Colon (tissue), 2 donors: ENCODE measurements around the gene MORN1.

ENCODE experiments used
- FAIRE-seq: peaks from 2 replicates; lab custom pipeline; 2012; peaks lifted over from hg19 to GRCh38; lab: Jason Lieb, UNC
- donor health status: control.
- donor health status: control.

MORN1 gene

GRCh38 chr1:2317230-2318065, 73.9 kb downstream of the MORN1 start:
- no peak for FAIRE-seq

GRCh38 chr1:2316451-2316961, 74.8 kb downstream of the MORN1 start:
- FAIRE-seq, result no peak

GRCh38 chr1:2315674-2316450, 75.5 kb downstream of the MORN1 start:
- no peak for FAIRE-seq

DNA sequence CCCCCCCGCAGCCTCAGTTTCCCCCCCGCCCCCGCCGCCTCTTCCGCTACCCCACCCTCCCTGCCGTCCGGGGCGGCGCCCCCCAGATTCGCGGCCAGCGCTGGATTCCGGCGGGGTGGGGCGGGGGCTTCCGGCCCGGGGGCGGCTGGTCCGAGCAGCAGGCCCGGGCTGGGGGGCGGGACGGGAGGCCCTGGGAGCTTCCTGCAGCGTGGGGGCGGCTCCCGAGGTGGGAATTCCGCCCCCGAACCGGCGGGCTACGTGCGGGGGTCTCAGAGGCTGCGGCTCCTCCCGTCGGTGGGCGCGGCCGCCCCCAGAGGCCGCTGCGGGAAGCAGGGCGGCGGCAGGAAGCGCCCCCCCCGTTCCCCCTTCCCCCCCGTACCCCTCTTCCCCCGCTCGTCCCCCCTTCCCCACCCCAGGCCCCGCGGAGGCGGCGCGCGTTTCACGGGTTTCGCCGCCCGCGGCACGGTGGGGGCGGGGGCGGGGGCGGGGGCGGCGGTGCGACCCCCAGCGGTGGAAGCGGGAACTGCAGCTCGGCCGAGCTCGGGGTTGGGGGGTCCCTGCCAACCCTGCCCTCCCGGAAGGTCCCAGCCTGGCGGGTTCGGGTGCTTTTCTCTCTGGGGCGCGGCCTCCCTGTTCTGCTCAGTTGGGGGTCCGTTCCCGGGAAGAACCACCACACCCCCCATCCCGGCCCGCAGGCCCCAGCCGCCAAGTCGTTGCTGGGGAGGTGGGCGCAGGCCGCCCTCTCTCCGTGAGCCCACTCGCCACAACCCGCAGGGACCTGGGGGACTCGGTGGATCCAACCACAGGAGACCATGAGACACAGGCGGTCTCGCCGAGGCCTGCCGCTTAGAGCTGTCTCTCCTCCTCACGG, 76.3 kb downstream of the MORN1 start:
- no peak for FAIRE-seq

DNA sequence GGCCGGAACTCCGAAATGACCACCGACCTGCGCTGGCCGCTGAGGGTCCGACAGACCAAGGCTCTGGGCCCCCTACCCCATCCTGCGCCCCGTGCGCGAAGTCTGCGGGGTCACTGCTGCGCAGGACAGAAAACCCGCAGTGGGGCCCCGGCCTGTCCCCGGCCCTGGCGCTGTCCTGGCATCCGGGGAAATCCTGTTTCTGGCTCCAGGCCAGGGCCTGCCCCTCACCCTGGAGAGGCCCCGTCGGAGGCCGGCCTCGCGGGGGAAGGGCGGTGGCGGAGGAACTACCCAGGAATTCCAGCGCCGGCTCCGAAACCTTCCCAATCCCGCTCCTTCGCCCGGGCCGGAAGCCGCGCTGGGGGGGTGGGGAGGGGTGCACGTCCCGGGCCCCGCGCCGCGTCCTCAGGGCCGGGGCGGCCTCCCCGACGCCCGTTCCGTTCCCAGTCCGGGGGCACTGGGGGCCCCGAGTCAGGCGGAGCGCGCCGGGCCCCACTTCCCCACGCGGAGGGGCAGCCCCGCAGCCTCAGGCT, 77.0 kb downstream of the MORN1 start:
- FAIRE-seq, result no peak

- no peak for FAIRE-seq
These were observed 77.6 kb downstream of the MORN1 start for GRCh38 chr1:2313651-2314261.

DNA sequence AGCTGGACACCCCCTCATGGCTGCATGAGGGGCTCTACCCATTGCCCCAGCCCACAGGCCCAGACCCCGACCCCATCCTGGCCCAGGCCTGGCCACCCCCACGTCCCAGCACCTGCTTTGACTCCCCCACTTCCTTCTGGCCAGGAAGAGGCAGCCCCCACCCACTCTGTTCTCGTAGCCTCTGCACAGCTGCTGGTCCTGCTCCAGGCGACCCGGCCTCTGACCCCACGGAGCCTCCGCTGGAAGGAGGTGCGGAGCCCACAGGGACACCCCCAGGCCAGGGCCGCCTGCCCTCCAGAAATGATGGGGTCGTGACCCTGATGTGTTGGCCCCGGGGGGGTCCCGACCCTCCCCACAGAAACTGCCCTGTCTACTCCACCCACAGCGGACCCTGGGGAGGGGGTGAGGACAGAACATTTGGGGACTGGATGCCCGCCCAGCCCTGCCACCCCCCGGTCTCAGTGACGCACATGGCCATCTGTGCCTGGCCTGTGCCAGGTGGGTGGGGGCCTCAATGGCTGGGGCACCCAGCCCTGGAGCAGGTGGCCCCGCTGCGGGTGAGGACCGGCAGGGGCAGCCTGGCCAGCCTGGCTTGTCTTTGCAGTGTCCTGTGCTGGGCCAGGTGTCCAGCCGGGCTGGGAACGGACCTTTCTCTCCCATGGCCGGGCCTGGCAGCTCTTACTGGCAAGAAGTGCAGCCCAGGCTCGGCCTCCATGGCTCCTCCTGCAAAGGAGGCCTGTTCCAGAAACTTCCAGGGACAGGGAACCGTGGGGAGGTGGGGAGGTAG, 78.6 kb downstream of the MORN1 start:
- FAIRE-seq, result no peak

GRCh38 chr1:2312160-2312514, 79.2 kb downstream of the MORN1 start:
- FAIRE-seq, result no peak

GRCh38 chr1:2311184-2312032, 79.9 kb downstream of the MORN1 start:
- no peak for FAIRE-seq

DNA sequence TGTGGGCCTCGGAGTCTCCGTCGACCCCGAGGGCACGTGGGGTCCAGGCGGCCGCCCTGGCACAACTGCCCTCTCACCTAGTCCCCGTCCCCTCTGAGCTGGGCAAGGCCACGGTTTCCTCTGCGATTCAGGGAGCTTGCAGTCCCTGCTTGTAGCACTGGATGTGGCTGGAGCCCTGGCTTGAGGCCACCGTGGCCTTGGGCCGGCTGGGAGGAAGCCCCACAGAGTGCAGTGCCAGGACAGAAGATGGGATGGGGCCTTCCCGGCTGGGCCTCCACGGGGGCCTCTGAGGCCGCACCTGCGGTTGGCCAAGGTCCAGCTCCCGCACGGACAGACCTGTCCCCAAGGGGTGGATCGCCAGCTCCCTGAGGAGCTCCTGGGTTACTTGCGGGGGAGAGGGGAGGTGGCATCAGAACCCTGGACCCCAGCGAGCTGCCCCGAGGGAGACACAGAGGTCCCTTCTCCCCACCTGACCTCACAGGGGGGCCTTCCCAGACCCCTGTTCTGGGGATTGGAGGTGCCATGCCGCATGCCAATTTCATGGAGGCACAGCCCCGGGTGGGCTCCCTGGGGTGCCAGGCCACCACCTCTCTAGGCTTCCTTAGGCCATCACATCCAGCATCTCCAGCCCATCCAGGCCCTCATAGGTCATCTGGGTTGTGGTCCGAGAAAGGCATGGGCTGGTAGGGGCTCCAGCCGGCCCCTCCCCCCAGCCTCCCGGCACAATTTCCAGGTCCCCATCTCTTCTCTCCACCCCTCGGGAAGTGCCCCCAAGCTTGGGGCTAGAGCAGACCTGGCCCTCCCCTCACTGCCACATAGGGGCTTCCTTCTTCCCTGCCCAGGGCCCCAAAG, 80.8 kb downstream of the MORN1 start:
- no peak for FAIRE-seq

DNA sequence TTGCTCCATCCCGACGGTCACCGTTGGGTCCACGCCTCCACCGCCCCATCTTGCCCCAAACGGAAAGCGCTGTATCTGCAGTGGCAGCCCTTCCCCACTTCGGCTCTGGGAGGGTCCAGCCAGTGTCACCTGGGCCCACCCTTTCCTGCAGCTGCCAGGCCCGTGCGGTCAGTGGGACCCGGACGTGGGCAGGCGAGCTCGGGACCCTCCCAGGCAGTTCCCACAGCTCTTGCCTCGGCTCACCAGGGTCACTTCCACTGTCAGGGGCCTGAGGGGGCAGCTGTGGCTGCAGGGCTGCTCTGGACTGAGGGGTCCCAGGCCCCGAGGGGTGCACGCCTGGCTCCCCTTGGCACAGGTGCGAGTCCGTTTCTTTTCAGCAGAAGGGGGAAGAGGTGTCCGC, 82.5 kb downstream of the MORN1 start:
- no peak for FAIRE-seq

DNA sequence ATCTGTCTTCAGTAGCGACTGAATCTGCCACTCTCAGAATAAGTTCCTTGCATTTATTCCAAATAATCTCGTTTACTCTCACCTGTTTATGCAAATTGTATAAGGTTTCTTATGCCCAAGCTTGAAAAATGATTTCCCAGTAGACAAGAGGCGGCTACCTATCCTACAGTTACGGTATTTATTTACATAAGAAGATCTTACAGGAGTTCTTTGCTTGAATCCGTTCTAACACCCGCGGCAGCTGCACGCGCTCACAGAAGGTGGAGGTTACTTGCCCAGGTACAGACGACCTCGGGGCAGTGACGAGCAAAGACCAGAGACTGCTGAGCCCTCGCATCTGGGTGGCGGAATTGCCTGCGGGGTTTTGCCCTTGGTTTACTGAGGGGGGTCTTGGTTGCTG, 83.4 kb downstream of the MORN1 start:
- FAIRE-seq, result no peak

GRCh38 chr1:2307064-2307605, 84.2 kb downstream of the MORN1 start:
- no peak for FAIRE-seq

DNA sequence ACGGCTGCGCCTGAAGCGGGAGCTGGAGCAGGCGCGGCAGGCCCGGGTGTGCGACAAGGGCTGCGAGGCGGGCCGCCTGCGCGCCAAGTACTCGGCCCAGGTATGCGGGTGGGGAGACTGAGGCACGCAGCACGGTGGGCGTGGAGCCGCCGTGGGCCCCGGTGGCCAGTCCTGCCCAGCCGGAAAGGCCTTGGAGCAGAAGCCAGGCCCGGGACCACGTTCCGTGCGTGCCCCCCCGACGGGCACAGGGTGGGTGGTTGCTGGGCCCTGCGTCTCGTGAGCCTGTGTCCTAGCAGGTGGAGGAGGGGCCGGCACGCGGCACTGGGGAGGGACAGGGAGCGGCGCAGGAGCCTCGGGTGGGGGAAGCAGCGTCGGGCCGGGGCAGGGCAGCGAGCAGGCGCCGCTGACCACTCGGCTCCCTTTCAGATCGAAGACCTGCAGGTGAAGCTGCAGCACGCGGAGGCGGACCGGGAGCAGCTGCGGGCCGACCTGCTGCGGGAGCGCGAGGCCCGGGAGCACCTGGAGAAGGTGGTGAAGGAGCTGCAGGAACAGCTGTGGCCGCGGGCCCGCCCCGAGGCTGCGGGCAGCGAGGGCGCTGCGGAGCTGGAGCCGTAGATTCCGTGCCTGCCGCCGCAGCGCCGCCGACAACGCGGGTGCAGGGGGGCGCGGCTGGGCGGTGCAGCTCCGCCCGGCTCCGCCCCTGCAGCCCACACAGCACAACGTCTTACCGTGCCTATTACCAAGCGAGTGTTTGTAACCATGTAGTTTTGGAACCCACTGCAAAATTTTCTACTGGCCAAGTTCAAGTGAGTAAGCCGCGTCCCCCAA, 85.0 kb downstream of the MORN1 start:
- no peak for FAIRE-seq

DNA sequence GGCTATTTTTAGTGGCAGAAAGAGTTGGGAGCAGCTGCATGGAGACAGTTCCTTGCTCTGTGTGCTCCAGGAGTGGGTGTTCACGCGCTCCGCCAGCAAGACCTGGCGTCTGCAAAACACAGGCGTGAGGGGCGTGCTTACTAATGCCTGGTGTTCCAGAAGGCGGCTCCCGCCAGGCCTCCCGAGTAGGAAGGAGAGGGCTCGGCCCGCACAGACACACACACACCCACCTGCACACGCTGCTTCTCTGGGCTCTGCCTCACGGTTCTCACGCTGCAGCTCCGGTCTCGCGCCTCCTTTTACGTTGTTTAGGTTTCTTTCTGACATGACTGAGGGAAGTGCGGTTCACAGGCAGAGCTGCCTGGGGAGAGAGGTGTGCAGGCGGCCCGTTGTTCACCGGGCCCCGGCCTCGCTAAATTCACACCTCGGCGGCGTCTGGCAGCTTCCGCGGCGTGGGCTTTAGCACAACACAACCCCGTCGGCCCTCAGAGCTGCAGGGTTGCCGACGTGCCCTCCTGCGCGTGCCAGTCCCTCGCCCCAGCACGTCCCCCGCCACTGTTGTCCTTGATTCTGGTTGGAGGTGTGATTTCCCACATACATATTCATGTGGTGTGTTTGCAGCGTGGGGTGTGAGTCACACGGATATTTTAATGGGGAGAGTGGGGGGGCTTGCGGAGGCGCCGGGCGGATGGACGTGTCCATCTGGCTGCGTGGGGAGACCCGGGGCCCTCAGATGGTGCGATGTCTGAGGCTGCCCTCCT, 86.3 kb downstream of the MORN1 start:
- FAIRE-seq, result no peak

- no peak for FAIRE-seq
These were observed 87.1 kb downstream of the MORN1 start for GRCh38 chr1:2304282-2304681.

GRCh38 chr1:2303781-2304180, 87.6 kb downstream of the MORN1 start:
- no peak for FAIRE-seq
